HG03175 (cell line): ENCODE data around the gene PRKN.

Experiments used
- ATAC-seq: cut with Tn5 transposase; IDR thresholded peaks from one replicate; pipeline ENCODE4 v1.9.1; 2021; ENCODE audit warnings: mild to moderate bottlenecking, moderate library complexity; ENCODE audit not compliant: unreplicated experiment

Gene PRKN

DNA sequence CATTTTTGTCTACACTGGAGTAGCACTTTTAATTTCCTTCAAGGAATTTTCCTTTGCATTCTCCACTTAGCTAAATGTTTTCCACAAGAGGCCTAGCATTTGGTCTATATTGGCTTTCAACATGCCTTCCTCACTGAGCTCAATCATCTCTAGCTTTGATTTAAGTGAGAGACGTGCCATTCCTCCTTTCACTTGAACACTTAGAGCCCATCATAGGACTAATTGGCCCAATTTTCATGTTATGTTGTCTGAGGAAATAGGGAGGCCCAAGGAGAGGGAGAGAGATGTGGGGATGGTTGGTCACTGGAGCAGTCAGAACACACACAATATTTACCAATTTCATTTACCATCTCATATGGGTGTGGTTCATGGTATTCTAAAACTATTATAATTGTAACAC is 645.0 kb downstream of the PRKN start:
- no peak for ATAC-seq

DNA sequence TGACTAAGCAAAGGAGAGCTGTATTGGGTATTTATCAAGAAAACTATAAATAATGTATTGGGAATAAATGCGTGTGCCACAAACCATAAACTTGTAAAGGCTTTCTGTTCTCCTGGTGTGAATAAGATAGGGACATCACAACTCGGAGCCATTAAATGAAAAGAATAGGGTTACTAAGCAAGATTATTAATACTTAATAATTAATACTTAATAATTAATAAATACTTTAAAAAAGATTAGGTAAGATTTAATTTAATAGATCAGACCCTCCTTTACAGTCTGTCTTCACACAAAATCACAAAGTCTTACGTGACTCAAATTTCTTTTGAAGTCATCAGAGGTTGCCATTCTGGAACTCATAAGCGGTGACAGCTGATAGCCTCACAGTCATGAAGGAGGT is 648.9 kb downstream of the PRKN start:
- ATAC-seq, result no peak

DNA sequence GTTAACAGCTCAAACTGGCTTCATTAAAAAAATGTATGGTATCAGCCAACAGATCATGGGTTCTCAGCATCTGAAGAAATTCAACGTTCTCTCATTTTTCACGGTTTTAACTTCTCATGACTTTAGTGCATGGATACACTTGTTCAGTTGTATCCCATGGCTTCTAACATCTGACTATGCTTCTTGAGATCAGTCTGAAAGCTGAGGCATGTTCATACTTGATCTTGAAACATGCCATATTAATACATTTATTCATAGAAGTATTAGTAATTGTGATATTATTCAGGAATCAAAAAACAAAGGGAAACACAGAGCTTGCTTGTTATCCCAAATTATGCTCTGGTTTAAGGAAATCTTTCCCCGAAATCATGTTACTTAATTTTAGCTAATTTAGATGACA is 649.4 kb downstream of the PRKN start:
- no peak for ATAC-seq

DNA sequence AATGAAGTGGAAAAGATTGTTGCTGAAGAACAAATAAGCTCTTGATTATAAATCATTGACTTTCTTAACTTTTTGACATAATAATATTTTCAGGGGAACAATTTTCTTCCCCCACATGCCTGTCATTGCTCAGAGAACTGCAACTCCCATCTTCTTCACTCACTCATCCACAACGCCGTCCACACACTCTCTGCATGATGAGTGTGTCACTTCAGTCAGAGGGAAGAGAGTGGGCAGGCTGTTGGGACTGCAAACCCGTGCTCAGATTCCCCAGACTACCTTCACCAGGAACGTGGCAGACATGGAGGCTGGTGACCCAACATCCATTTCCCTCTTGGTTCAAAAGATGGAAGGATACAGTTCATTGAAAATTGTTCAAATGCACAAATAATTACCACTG is 650.8 kb downstream of the PRKN start:
- ATAC-seq, result no peak

DNA sequence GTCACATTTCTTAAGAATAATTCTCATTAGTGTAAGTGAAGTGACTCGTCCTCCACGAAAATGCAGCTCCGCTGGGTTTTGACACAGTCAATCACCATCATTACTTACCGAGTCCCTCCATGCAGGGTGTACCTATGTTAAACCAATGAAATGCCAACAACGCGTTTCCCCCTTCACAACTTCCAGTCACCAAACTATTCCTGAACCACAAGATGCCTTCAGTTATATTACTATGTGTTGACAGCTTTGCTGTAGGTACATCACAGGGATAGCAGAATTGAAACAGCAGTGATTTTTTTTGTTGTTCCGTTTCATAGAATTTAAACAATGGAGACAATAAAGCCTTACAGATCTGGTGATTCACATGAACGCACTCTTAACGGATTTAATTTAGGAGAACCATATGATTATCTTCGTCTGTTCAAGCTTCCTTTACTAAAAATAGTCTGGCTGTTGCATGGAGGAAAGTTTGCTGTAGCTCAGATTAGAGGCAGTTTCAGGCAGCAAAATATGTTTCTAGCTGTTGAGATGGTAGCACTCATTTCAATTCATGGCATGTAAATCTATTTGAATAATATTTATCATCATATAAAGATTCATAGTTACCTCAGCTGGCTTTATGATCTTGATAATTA is 652.8 kb downstream of the PRKN start:
- no peak for ATAC-seq

DNA sequence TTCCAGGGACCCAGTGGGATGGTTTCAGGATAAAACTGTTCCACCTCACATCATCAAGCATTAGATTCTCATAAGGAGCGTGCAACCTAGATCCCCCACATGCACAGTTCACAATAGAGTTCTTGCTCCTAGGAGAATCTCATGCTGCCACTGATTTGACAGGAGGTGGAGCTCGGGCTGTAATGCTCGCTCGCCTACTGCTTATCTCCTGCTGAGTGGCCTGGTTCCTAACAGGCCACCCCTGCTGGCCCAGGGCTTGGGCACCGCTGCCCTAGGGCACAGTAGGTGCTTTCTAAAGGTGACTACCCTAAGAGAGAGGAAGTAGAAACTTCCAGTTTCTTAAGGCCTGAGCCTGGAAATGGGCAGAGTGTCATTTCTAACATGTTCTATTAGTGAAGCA is 656.9 kb downstream of the PRKN start:
- ATAC-seq, result no peak

DNA sequence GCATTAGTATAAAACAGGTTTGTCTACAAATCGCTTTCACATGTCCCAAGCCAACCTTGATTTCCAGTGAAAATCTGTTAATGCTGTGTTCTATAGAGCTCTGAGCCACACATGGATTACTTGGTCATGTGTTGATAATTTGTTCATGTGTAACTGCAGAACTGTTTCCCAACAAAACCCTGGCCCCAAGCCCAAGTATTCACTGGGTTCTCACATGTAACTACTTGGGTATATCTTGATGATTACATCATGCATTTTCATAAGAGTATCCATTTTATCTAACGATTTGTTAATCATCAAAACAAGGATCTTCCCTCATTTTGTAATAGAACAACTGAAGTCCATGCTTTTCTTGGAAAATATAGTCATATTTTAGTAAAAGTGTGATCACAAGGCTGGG is 657.6 kb downstream of the PRKN start:
- no peak for ATAC-seq

DNA sequence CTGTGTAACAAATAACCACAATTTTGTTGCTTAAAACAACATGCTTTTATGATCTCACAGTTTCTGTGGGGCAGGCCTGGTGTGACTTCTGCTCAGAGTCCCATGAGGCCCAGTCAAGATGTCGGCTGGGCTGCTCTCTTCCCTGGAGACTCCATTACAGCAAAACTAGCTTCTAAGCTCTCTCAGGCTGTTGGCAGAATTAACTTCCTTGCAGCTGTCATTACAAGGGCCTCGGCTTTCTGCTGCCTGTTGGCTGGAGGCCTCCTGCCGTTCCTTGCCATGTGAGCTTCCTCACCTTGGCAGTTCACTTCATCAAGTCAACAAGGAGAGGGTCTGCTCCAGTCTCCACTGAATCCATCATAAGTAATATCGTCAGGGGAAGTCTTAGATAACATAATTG is 659.2 kb downstream of the PRKN start:
- ATAC-seq, result no peak

DNA sequence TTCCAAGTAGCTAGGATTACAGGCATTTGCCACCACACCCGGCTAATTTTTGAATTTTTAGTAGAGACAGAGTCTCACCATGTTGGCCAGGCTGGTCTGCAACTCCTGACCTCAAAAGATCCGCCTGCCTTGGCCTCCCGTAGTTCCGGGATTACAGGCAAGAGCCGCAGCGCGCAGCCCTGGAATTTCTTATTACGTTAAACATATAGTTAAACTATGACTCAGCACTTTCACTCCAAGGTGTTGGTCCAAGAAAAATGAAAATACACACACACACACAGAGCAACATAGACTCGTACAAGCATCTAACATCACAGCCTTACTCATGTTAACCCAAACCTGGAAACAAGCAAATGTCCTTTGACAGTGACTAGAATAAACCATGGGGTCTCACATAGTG is 663.9 kb downstream of the PRKN start:
- no peak for ATAC-seq

DNA sequence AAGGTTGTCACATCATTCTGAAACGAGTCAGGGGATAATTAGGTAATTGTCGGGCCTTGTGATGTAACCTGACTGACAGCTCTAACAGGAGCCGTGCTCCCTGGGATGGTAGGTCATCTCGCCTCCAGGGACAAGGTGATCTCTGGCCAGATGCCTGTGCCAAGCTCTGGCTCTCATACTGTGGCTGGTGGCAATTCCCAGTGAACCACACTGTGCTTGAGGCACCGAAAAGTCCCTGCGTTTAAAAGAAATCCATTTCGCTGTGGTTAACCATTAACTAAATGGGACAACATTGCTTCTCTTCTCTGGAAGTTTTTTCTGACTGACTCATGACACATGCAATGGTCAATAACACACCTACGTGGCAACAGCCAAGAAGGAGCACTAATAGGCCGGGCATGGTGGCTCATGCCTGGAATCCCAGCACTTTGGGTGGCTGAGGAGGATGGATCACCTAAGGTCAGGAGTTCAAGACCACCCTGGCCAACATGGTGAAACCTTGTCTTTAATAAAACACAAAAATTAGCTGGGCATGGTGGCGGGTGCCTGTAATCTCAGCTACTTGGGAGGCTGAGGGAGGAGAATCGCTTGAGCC is 669.2 kb downstream of the PRKN start:
- ATAC-seq, result no peak

DNA sequence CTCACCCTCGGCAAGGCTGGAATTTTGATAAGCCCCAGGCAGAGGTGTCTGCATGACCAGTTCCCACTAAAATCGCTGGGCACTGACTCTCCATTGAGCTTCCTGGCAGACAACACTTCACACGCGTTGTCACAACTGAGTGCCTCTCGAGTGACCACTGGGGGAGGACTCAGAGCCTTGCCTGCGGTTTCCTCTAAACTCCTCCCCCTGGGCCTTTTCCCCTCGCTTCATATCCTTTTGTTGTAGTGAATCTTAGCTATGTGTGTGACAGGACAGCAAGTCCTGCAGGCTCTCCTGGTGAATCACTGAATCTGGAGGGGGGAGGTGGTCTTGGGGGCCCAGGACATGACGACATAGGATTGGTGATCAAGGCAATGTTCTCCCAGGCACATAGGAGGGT is 670.8 kb downstream of the PRKN start:
- no peak for ATAC-seq

DNA sequence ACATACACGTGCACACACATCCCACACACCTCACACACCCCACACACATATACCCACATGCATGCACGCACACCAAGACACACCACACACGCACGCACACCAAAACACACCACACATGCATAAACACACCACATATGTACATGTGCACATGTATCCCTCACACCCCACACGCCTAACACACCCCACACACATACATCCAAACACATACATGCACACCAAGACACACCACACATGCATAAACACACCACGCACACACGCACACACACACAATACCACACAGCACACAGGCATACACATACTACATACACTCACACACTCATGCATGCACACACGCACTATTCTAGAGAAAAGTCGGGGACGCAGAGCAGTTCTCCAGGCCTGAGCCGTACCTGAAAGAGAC is 671.5 kb downstream of the PRKN start:
- ATAC-seq, result no peak

DNA sequence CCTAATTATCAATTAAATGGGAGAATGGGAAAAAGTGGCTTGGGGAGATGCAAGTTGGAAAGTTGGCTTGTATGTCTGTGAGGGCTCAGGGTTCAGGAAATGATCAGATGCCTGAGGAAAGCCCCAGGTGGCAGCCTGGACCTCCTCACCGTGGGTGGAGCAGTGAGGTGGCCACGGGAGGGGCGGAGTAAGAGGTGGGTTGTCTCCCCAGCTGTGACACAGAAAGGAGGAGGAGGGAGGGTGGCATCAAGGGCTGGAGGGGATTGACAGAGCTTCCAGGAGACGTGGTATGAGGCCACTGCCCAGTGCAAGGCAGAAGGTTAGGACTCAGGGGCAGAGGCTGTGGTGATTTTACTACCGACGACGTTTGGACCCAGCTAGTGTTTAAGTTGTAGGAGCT is 672.2 kb downstream of the PRKN start:
- ATAC-seq, result no peak

DNA sequence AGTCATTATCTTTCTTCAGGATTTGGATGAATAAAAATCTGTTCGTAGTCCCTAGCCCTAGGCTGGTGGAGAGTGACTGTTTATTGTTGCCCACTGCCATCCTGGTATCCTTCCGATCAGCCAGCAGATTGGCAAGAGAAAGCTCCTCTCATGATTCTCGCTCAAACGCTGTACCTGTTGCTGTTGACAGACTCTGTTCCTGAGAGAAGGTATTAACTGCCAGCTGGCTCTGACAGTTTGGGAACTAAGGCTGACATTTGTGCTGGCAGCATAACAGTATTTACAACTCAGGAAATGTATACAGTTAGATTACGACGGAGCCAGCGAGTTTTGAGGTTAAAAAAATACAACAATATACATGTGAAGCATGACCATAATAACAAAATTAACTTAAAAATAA is 674.5 kb downstream of the PRKN start:
- ATAC-seq, result no peak

DNA sequence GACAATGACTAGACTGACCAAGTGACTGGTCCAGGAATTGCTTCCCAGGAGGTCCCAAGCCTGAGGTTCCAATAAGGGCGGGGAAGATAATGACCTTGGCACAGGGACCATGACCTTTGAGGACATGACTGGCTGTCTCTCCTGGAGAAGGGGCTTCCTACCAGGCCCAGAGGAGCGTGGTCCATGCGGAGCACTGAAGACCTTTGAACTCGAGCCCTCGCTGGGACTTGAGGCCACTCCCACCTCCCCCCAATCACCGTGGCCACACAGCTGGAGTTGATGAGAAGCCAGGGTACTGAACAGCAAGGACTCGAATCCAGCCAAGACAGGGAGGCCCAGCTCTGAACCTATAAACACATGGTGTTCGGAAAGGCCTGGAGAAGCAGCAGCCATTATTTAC is 677.0 kb downstream of the PRKN start:
- ATAC-seq, result no peak

DNA sequence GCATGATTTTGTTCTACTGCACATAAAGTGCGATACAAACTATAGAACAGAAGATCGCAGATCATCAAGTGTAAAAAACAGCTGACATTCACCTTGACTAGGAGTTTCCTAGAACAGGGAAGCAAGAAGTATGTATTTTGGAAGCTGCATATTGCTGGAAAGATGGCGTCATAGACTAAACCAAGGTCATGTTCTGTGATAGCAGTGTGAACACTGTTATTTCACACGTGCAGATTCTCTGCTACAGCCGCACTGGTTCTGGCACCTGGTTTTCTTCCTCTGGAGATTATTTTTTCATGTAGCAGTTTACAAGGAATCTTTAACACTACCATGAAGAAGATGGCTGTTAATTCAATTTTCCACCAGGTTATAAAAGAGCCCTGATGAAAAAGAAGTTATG is 681.2 kb downstream of the PRKN start:
- ATAC-seq, result no peak

DNA sequence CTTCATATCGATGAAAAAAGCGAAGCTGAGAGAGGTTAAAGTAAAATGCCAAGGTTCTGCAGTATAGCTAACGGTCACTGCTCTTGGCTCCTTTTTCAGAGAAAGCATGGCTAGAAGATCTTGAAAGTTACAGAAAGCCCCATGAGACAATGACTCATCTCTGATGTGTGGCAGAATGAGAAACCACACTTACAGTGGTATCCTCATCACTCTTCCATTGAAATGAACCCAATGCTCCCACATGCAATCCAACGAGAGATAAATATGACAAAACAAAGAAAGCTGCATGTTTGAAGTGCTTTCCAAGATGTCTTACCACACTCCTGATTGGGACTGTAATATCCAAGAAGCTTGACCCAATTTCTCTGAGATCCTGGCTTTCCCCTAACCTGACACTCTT is 694.9 kb downstream of the PRKN start:
- no peak for ATAC-seq

DNA sequence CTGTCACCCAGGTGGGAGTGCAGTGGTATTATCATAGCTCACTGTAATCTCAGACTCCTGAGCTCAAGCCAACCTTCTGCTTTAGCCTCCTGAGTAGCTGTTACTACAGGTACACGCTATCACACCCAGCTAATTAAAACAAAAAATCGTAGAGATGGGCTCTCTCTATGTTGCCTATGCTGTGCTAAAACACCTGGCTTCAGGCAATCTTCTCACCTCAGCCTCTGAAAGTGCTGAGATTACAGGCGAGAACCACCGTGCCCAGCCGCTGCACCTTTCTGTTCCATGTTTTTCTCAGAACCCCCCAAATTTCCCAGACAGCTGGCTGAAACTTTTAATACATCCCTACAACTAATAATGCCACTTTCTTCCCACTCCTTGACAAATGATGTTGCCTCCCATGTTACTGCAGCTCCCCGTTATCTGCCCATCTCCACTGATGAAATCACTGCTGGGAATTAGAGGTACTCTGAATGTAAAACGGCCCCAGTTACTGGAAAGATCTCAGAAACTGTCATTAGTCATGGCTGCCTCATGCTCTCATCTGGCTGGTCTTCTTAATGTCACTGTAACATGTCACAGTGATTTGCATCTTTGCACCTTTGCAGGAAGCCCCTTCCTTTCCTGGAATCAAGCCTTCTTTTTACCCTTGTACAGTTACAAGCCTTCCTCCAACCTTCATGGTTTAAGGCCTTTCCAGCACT is 697.5 kb downstream of the PRKN start:
- ATAC-seq, result no peak

DNA sequence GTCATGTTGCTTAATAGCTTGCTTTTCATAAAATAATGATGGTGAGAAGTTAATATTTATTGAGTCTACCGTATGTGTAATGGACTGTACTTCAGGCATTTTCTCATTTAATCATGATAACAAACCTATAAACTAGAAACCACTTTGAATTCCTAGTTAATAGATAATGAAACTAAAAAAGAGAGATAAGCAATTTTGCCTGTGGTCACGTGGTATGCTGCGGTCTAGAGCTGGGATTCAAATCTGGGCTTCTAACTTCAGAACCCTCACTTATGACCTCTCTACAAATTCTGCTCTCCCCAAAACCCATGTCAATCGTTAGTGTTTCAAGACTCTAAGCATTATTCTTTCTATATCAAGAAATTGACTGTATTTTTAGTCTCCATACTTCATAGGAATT is 700.7 kb downstream of the PRKN start:
- no peak for ATAC-seq

DNA sequence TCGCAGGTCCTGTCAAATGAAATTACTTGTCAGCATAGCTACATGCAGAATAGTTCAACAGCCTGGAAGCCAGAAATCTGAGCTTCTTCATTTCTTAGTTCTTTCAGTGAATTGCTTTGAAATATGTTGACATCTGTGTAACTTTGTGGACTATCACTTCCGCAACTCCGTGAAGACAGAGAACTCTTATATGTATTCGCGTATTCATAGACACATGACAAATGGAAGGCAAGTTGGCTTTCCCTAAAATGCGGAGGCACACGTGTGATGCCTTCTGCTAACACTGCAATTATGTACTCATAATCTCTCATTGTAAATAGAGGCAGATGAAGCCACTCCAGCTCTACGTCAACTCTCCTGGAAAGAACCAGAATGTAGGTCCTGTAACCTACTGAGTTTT is 701.5 kb downstream of the PRKN start:
- no peak for ATAC-seq

DNA sequence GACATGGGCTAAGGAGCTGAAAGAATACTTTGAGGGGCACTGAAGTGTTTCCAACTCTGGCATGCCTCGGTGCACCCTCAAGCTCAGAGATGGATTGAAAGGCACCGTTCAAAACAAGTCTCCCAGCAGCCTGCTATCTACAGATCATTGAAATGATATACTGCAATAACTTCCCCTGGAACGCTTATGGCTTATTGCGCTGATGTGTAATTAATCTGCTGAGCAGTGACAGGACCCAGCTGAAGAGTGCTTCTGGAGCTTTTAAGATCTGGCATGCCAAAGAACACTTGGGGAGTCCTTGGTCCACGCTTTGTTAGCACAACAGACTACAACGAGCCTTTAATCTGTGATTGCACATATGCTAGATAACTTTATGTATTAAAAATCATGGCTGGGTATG is 708.2 kb downstream of the PRKN start:
- ATAC-seq, result no peak

DNA sequence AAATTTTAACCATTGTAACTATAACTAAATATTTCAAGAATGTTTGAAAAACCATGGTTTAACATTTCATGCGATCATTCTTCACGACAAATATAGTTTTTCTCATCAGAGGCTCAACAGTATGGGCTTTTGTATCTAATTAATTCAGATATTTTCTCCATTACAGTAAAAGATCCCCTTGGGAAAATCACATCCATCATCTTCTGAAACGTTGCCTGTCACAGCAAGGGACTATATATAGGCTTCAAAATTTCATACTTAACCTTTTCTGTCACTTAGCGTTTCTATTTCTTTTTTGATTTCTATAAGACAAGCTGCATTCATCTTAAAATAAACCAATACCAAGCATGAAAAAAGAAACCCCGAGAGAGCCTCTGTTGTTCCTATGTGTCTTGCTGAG is 710.0 kb downstream of the PRKN start:
- no peak for ATAC-seq
